Measurements from ENCODE around the gene MAL. TPM values are rescaled to one million over a fixed set of nuclear protein-coding genes. Genes with fewer than 3 reads are reported as not detected.
A peak's percentile ranks its signal among the peaks of the same experiment; 100 is the strongest.

MAL gene
- total RNA-seq, 1 donor from 2014 or later: not detected

- Histone ChIP-seq H3K4me1 (no peaks in the 10 kb centered on the region), H3K4me2 (no peak overlapping the region), H3K27ac (no peak overlapping the region), H3K4me3 (no peak overlapping the region), H3F3A (ENCODE audit: low read depth) (no peaks in the 10 kb centered on the region), H3K79me2 (ENCODE audit: low read depth) (no peaks in the 10 kb centered on the region), H3K27me3 (peaks cover 49% of the 10 kb centered on the region), H2AFZ (replicated peaks) (no peak overlapping the region), H3K9ac (no peak overlapping the region), H3K9me3 (ENCODE audit: low read depth) (no peaks in the 10 kb centered on the region), H3K36me3 (no peaks in the 10 kb centered on the region), H4K20me1 (ENCODE audit: low read depth) (no peaks in the 10 kb centered on the region)
- Mint-ChIP-seq H3K36me3 (no peaks in the 10 kb centered on the region), H3K27me3 (ENCODE audit: insufficient read depth, low read depth) (peaks cover 44% of the 10 kb centered on the region), H3K27ac (no peak overlapping the region), H3K4me1 (peaks cover 40% of the 10 kb centered on the region), H3K9me3 (peaks cover 4% of the 10 kb centered on the region), H3K4me3 (peak overlapping the region; percentile 76)
- DNase-seq (ENCODE audit: low spot score): no peak
- TF ChIP-seq CTCF (IDR thresholded peaks at IDR 0.05) (no peak), EZH2phosphoT487 (IDR thresholded peaks at IDR 0.05) (no peak), EZH2 (IDR thresholded peaks at IDR 0.05) (no peak)
Observed at GRCh38 chr2:95024960-95025405, 525 bp upstream of the MAL start.

GRCh38 chr2:95026471-95027368 lies 1.2 kb downstream of the MAL start:
- H3K4me1 Mint-ChIP-seq: peaks cover 34% of the 10 kb centered on the region
- peaks cover 49% of the 10 kb centered on the region for H3K27me3 ChIP-seq
- no peaks in the 10 kb centered on the region for H3F3A ChIP-seq (ENCODE audit: low read depth)
- no peak overlapping the region for H2AFZ ChIP-seq (replicated peaks)
- no peak for TF ChIP-seq CTCF (IDR thresholded peaks at IDR 0.05)
- no peak for TF ChIP-seq EZH2 (IDR thresholded peaks at IDR 0.05)
- TF ChIP-seq EZH2phosphoT487 (IDR thresholded peaks at IDR 0.05): no peak
- H3K4me3 ChIP-seq: no peak overlapping the region
- H4K20me1 ChIP-seq (ENCODE audit: low read depth): no peaks in the 10 kb centered on the region
- H3K9ac ChIP-seq: no peak overlapping the region
- H3K36me3 Mint-ChIP-seq: no peaks in the 10 kb centered on the region
- H3K79me2 ChIP-seq (ENCODE audit: low read depth): no peaks in the 10 kb centered on the region
- H3K4me2 ChIP-seq: no peak overlapping the region
- no peak overlapping the region for H3K27ac ChIP-seq
- H3K27me3 Mint-ChIP-seq (ENCODE audit: insufficient read depth, low read depth): peaks cover 44% of the 10 kb centered on the region
- no peaks in the 10 kb centered on the region for H3K36me3 ChIP-seq
- no peak overlapping the region for H3K27ac Mint-ChIP-seq
- H3K4me1 ChIP-seq: no peaks in the 10 kb centered on the region
- peak overlapping the region; percentile 88 for H3K4me3 Mint-ChIP-seq
- H3K9me3 Mint-ChIP-seq: peaks cover 4% of the 10 kb centered on the region
- H3K9me3 ChIP-seq (ENCODE audit: low read depth): no peaks in the 10 kb centered on the region
- no peak for DNase-seq (ENCODE audit: low spot score)

GRCh38 chr2:95027369-95027720 lies 1.8 kb downstream of the MAL start:
- no peaks in the 10 kb centered on the region for H3K79me2 ChIP-seq (ENCODE audit: low read depth)
- Mint-ChIP-seq H3K9me3 (peaks cover 4% of the 10 kb centered on the region), H3K27me3 (ENCODE audit: insufficient read depth, low read depth) (peaks cover 47% of the 10 kb centered on the region), H3K4me3 (peak overlapping the region; percentile 88), H3K4me1 (peaks cover 28% of the 10 kb centered on the region), H3K27ac (no peak overlapping the region), H3K36me3 (no peaks in the 10 kb centered on the region)
- H2AFZ ChIP-seq (replicated peaks): no peak overlapping the region
- H3K4me2 ChIP-seq: no peak overlapping the region
- H3K4me1 ChIP-seq: no peaks in the 10 kb centered on the region
- no peak for TF ChIP-seq EZH2 (IDR thresholded peaks at IDR 0.05)
- TF ChIP-seq CTCF (IDR thresholded peaks at IDR 0.05): no peak
- TF ChIP-seq EZH2phosphoT487 (IDR thresholded peaks at IDR 0.05): no peak
- no peaks in the 10 kb centered on the region for H3K36me3 ChIP-seq
- no peak for DNase-seq (ENCODE audit: low spot score)
- no peaks in the 10 kb centered on the region for H3F3A ChIP-seq (ENCODE audit: low read depth)
- H3K4me3 ChIP-seq: no peak overlapping the region
- H3K9me3 ChIP-seq (ENCODE audit: low read depth): no peaks in the 10 kb centered on the region
- H4K20me1 ChIP-seq (ENCODE audit: low read depth): no peaks in the 10 kb centered on the region
- no peak overlapping the region for H3K27ac ChIP-seq
- H3K27me3 ChIP-seq: peaks cover 49% of the 10 kb centered on the region
- H3K9ac ChIP-seq: no peak overlapping the region
